GM12878 (cell line): ENCODE results near the gene SP3. TPM values are rescaled to one million over a fixed set of nuclear protein-coding genes. Genes with fewer than 3 reads are reported as not detected.

ENCODE experiments used
- CHD1 ChIP-seq: IDR thresholded peaks from 2 replicates; pipeline ENCODE4 v1.6.1; 2012; ENCODE audit warnings: low read depth, low read length, improper control_type of control experiment
- EED ChIP-seq: sonication (generic); IDR thresholded peaks from 2 replicates; pipeline ENCODE4 v1.6.1; 2016; ENCODE audit warnings: antibody characterized with exemption, low read depth
- EP300 ChIP-seq, 2 experiments: fragments of 150-350 bp in 1 of 2; IDR thresholded peaks; 2 replicates each; pipeline ENCODE4 v1.6.1; 2011 to 2012; ENCODE audit warnings: low read depth in 2 of 2, low read length in 2 of 2, borderline replicate concordance in 1 of 2, improper control_type of control experiment in 1 of 2, inconsistent platforms in 1 of 2; ENCODE audit not compliant: control insufficient read depth in 1 of 2
- JUNB ChIP-seq: IDR thresholded peaks from 2 replicates; pipeline ENCODE4 v1.6.1; 2016; ENCODE audit warnings: antibody characterized with exemption, mild to moderate bottlenecking
- KLF5 ChIP-seq: fragments of 450-650 bp; IDR thresholded peaks from 2 replicates; pipeline ENCODE4 v1.6.1; 2014; ENCODE audit warnings: mild to moderate bottlenecking; ENCODE audit not compliant: partially characterized antibody
- MYC ChIP-seq: IDR thresholded peaks from 2 replicates; pipeline ENCODE4 v1.6.1; 2011; ENCODE audit warnings: mild to moderate bottlenecking, low read length, moderate library complexity, inconsistent platforms; ENCODE audit not compliant: insufficient read depth, insufficient replicate concordance, insufficient read length, severe bottlenecking
- SIN3A ChIP-seq: IDR thresholded peaks from 2 replicates; pipeline ENCODE4 v1.6.1; 2012; ENCODE audit warnings: low read depth, low read length, improper control_type of control experiment
- SMARCA5 ChIP-seq: fragments of 450-650 bp; IDR thresholded peaks from 2 replicates; pipeline ENCODE4 v1.6.1; 2017; ENCODE audit warnings: mild to moderate bottlenecking
- polyA plus RNA-seq, 11 experiments: library from polyadenylated mRNA; depleted of rRNA in 4 of 11; unstranded in 6 of 11; stranded (reverse) in 5 of 11; fragments of >200 nt; fragmentation: Nextera tagmentation in 4 of 11; fragmentation: Illumina TruSeq in 1 of 11; extraction: Ambion mirVana in 4 of 11; extraction: Trizol in 1 of 11; gene quantifications; 1 replicate in 1 of 11; 2 replicates in 10 of 11; pipeline versions ENCODE4 v1.2.1 to v1.2.3, GENCODE V29; 2011 to 2016; ENCODE audit warnings: inconsistent platforms in 2 of 11, missing spikeins in 2 of 11, low read depth in 1 of 11
- total RNA-seq, 4 experiments: library from RNA; depleted of rRNA in 3 of 4; stranded (reverse); fragments of >200 nt in 3 of 4; fragmentation: Illumina TruSeq in 1 of 4; extraction: Trizol in 1 of 4; gene quantifications; 2 replicates each; pipeline versions ENCODE4 v1.2.1 to v1.2.3, GENCODE V29; 2013 to 2021
- TF ChIP-seq, protein P1 (sequence below): fragments of 450-650 bp; IDR thresholded peaks from 2 replicates; pipeline ENCODE4 v1.6.1; 2018; ENCODE audit warnings: mild to moderate bottlenecking, low read depth, moderate library complexity; ENCODE audit not compliant: partially characterized antibody
- TF ChIP-seq, protein P2 (sequence below): IDR thresholded peaks from 2 replicates; pipeline ENCODE4 v1.6.1; 2012; ENCODE audit warnings: mild to moderate bottlenecking, low read depth, low read length
- TF ChIP-seq, protein P3 (sequence below): fragments of 450-650 bp; IDR thresholded peaks from 2 replicates; pipeline ENCODE4 v1.6.1; 2016; ENCODE audit warnings: mild to moderate bottlenecking
- TF ChIP-seq, protein P4 (sequence below): fragments of 450-650 bp; IDR thresholded peaks from 2 replicates; pipeline ENCODE4 v1.6.1; 2017; ENCODE audit warnings: mild to moderate bottlenecking
- TF ChIP-seq, protein P5 (sequence below): IDR thresholded peaks from 2 replicates; pipeline ENCODE4 v1.6.1; 2011; ENCODE audit warnings: mild to moderate bottlenecking, low read depth, low read length, moderate library complexity; ENCODE audit not compliant: insufficient replicate concordance
- TF ChIP-seq, protein P6 (sequence below): fragments of 450-650 bp; IDR thresholded peaks from 2 replicates; pipeline ENCODE4 v1.6.1; 2014; ENCODE audit warnings: mild to moderate bottlenecking
- TF ChIP-seq, protein P7 (sequence below): IDR thresholded peaks from 2 replicates; pipeline ENCODE4 v1.6.1; 2012; ENCODE audit warnings: low read depth, low read length, improper control_type of control experiment

SP3 gene
- total and polyA plus RNA-seq, 10 of the 15 experiments (the other 5 are each of a cell fraction or from before 2014, with no cell fraction given): 9.9 to 87.6 (median 52.4) TPM

DNA sequence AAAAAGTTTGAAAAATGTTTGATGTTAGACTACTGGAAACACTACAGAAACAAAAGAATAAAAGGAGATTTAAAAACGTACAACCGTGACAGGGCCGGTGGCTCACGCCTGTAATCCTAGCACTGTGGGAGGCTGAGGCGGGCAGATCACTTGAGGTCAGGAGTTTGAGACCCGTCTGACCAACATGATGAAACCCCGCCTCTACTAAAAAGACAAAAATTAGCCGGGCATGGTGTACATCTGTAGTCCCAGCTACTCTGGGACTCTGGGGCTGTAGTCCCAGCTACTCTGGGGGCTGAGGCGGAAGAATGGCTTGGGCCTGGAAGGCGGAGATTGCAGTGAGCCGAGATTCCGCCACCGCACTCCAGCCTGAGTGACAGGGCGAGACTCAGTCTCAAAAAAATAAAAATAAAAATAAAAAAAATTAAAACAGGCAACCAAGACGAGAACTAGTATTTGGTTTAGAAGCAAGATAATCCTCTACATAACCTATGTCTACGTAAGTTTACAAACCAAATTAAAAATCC is 5.8 kb downstream of the SP3 start (continued):
- TF ChIP-seq, protein P1, sequence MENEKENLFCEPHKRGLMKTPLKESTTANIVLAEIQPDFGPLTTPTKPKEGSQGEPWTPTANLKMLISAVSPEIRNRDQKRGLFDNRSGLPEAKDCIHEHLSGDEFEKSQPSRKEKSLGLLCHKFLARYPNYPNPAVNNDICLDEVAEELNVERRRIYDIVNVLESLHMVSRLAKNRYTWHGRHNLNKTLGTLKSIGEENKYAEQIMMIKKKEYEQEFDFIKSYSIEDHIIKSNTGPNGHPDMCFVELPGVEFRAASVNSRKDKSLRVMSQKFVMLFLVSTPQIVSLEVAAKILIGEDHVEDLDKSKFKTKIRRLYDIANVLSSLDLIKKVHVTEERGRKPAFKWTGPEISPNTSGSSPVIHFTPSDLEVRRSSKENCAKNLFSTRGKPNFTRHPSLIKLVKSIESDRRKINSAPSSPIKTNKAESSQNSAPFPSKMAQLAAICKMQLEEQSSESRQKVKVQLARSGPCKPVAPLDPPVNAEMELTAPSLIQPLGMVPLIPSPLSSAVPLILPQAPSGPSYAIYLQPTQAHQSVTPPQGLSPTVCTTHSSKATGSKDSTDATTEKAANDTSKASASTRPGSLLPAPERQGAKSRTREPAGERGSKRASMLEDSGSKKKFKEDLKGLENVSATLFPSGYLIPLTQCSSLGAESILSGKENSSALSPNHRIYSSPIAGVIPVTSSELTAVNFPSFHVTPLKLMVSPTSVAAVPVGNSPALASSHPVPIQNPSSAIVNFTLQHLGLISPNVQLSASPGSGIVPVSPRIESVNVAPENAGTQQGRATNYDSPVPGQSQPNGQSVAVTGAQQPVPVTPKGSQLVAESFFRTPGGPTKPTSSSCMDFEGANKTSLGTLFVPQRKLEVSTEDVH: no peak
- no peak for TF ChIP-seq SMARCA5
- TF ChIP-seq, protein P2, sequence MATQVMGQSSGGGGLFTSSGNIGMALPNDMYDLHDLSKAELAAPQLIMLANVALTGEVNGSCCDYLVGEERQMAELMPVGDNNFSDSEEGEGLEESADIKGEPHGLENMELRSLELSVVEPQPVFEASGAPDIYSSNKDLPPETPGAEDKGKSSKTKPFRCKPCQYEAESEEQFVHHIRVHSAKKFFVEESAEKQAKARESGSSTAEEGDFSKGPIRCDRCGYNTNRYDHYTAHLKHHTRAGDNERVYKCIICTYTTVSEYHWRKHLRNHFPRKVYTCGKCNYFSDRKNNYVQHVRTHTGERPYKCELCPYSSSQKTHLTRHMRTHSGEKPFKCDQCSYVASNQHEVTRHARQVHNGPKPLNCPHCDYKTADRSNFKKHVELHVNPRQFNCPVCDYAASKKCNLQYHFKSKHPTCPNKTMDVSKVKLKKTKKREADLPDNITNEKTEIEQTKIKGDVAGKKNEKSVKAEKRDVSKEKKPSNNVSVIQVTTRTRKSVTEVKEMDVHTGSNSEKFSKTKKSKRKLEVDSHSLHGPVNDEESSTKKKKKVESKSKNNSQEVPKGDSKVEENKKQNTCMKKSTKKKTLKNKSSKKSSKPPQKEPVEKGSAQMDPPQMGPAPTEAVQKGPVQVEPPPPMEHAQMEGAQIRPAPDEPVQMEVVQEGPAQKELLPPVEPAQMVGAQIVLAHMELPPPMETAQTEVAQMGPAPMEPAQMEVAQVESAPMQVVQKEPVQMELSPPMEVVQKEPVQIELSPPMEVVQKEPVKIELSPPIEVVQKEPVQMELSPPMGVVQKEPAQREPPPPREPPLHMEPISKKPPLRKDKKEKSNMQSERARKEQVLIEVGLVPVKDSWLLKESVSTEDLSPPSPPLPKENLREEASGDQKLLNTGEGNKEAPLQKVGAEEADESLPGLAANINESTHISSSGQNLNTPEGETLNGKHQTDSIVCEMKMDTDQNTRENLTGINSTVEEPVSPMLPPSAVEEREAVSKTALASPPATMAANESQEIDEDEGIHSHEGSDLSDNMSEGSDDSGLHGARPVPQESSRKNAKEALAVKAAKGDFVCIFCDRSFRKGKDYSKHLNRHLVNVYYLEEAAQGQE: no peak
- TF ChIP-seq, protein P3, sequence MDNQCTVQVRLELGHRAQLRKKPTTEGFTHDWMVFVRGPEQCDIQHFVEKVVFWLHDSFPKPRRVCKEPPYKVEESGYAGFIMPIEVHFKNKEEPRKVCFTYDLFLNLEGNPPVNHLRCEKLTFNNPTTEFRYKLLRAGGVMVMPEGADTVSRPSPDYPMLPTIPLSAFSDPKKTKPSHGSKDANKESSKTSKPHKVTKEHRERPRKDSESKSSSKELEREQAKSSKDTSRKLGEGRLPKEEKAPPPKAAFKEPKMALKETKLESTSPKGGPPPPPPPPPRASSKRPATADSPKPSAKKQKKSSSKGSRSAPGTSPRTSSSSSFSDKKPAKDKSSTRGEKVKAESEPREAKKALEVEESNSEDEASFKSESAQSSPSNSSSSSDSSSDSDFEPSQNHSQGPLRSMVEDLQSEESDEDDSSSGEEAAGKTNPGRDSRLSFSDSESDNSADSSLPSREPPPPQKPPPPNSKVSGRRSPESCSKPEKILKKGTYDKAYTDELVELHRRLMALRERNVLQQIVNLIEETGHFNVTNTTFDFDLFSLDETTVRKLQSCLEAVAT: peak; percentile 82
- TF ChIP-seq, protein P4, sequence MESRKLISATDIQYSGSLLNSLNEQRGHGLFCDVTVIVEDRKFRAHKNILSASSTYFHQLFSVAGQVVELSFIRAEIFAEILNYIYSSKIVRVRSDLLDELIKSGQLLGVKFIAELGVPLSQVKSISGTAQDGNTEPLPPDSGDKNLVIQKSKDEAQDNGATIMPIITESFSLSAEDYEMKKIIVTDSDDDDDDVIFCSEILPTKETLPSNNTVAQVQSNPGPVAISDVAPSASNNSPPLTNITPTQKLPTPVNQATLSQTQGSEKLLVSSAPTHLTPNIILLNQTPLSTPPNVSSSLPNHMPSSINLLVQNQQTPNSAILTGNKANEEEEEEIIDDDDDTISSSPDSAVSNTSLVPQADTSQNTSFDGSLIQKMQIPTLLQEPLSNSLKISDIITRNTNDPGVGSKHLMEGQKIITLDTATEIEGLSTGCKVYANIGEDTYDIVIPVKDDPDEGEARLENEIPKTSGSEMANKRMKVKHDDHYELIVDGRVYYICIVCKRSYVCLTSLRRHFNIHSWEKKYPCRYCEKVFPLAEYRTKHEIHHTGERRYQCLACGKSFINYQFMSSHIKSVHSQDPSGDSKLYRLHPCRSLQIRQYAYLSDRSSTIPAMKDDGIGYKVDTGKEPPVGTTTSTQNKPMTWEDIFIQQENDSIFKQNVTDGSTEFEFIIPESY: 0 out of 2 replicates have a peak, but pooled peaks have one; percentile 20
- TF ChIP-seq MYC: no peak
- TF ChIP-seq, protein P5, sequence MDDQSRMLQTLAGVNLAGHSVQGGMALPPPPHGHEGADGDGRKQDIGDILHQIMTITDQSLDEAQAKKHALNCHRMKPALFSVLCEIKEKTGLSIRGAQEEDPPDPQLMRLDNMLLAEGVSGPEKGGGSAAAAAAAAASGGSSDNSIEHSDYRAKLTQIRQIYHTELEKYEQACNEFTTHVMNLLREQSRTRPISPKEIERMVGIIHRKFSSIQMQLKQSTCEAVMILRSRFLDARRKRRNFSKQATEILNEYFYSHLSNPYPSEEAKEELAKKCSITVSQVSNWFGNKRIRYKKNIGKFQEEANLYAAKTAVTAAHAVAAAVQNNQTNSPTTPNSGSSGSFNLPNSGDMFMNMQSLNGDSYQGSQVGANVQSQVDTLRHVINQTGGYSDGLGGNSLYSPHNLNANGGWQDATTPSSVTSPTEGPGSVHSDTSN: no peak
- TF ChIP-seq, protein P6, sequence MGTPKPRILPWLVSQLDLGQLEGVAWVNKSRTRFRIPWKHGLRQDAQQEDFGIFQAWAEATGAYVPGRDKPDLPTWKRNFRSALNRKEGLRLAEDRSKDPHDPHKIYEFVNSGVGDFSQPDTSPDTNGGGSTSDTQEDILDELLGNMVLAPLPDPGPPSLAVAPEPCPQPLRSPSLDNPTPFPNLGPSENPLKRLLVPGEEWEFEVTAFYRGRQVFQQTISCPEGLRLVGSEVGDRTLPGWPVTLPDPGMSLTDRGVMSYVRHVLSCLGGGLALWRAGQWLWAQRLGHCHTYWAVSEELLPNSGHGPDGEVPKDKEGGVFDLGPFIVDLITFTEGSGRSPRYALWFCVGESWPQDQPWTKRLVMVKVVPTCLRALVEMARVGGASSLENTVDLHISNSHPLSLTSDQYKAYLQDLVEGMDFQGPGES: no peak
- TF ChIP-seq CHD1: no peak
- TF ChIP-seq SIN3A: no peak
- no peak for TF ChIP-seq EED
- no peak for TF ChIP-seq EP300 (IDR thresholded peaks at IDR 0.05; ENCODE audit: borderline replicate concordance in 1 of 2, control insufficient read depth in 1 of 2, low read depth in 2 of 2, low read length in 2 of 2)
- no peak for TF ChIP-seq JUNB
- TF ChIP-seq, protein P7, sequence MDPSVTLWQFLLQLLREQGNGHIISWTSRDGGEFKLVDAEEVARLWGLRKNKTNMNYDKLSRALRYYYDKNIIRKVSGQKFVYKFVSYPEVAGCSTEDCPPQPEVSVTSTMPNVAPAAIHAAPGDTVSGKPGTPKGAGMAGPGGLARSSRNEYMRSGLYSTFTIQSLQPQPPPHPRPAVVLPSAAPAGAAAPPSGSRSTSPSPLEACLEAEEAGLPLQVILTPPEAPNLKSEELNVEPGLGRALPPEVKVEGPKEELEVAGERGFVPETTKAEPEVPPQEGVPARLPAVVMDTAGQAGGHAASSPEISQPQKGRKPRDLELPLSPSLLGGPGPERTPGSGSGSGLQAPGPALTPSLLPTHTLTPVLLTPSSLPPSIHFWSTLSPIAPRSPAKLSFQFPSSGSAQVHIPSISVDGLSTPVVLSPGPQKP: no peak
- no peak for TF ChIP-seq KLF5
